WTC11 (cell line): ENCODE measurements around the gene SERF2. TPM values are rescaled to one million over a fixed set of nuclear protein-coding genes. Genes with fewer than 3 reads are reported as not detected.

Experiments
- ATAC-seq: fragments of 200-7000 bp; cut with Tn5 transposase; 2 replicates; pipeline ENCODE4 v1.10.0; 2021; ENCODE audit warnings: mild to moderate bottlenecking, moderate library complexity
- CTCF ChIA-PET: fragments of 300-600 bp; sonication (Branson Sonifier 250); formaldehyde crosslinking; loops from one replicate; lab custom pipeline; 2021; ENCODE audit warnings: antibody characterized with exemption; lab: Charles Lee
- POLR2A ChIA-PET: fragments of 350-600 bp; sonication (Branson Sonifier 250); formaldehyde crosslinking; loops from one replicate; lab custom pipeline; 2021; ENCODE audit warnings: antibody characterized with exemption; lab: Charles Lee
- DNase-seq: peaks from one replicate; pipeline ENCODE4 v3.0.0; 2021; ENCODE audit warnings: low spot score
- H3K27ac Mint-ChIP-seq: 2 replicates; pipeline ENCODE4 v1.8.0; 2021; ENCODE audit warnings: mixed read lengths
- H3K27me3 Mint-ChIP-seq: 2 replicates; pipeline ENCODE4 v1.8.0; 2021; ENCODE audit warnings: low read depth, mild to moderate bottlenecking, moderate library complexity, mixed read lengths
- H3K36me3 Mint-ChIP-seq: 2 replicates; pipeline ENCODE4 v1.8.0; 2021; ENCODE audit warnings: mixed read lengths
- H3K4me1 Mint-ChIP-seq: 2 replicates; pipeline ENCODE4 v1.8.0; 2022; ENCODE audit warnings: mixed read lengths
- H3K4me3 Mint-ChIP-seq: 2 replicates; pipeline ENCODE4 v1.8.0; 2021; ENCODE audit warnings: mild to moderate bottlenecking, moderate library complexity, mixed read lengths
- H3K9me3 Mint-ChIP-seq: 2 replicates; pipeline ENCODE4 v1.8.0; 2021; ENCODE audit warnings: mixed read lengths
- CREM ChIP-seq: sonication (generic); formaldehyde crosslinking; IDR thresholded peaks from 2 replicates; pipeline ENCODE4 v1.8.1; 2022; ENCODE audit warnings: mild to moderate bottlenecking, missing genetic modification reagents, moderate library complexity
- CTCF ChIP-seq: fragments of 200-600 bp; IDR thresholded peaks from 2 replicates; pipeline ENCODE4 v1.8.0; 2022; ENCODE audit warnings: antibody characterized with exemption
- E2F4 ChIP-seq: sonication (generic); formaldehyde crosslinking; IDR thresholded peaks from 2 replicates; pipeline ENCODE4 v1.8.1; 2022; ENCODE audit warnings: low read depth, mild to moderate bottlenecking, moderate library complexity, missing genetic modification reagents, borderline replicate concordance
- GABPB1 ChIP-seq: sonication (generic); formaldehyde crosslinking; IDR thresholded peaks from 2 replicates; pipeline ENCODE4 v1.8.1; 2023; ENCODE audit warnings: mild to moderate bottlenecking, missing genetic modification reagents
- MAX ChIP-seq: sonication (generic); formaldehyde crosslinking; IDR thresholded peaks from 2 replicates; pipeline ENCODE4 v1.8.0; 2022; ENCODE audit warnings: mild to moderate bottlenecking, missing genetic modification reagents
- PRDM15 ChIP-seq: sonication (generic); formaldehyde crosslinking; IDR thresholded peaks from 2 replicates; pipeline ENCODE4 v1.8.0; 2022; ENCODE audit warnings: missing genetic modification reagents
- TEAD4 ChIP-seq: sonication (generic); formaldehyde crosslinking; IDR thresholded peaks from 2 replicates; pipeline ENCODE4 v1.8.0; 2022; ENCODE audit warnings: mild to moderate bottlenecking, missing genetic modification reagents
- TP53 ChIP-seq: sonication (generic); formaldehyde crosslinking; IDR thresholded peaks from 2 replicates; pipeline ENCODE4 v1.8.1; 2023; ENCODE audit warnings: mild to moderate bottlenecking, missing genetic modification reagents
- ZNF232 ChIP-seq: sonication (generic); formaldehyde crosslinking; IDR thresholded peaks from 2 replicates; pipeline ENCODE4 v1.8.0; 2022; ENCODE audit warnings: mild to moderate bottlenecking, missing genetic modification reagents
- total RNA-seq: library from RNA; stranded (reverse); gene quantifications from 3 replicates; pipeline ENCODE4 v1.2.3, GENCODE V29; 2021

SERF2 gene
- total RNA-seq, 1 experiment from 2014 or later, result 694 TPM

GRCh38 chr15:43769584-43770228, 22.4 kb upstream of the SERF2 start:
- Mint-ChIP-seq H3K36me3 (peaks cover 83% of the 10 kb centered on the region), H3K27ac (peak overlapping the region; percentile 55; the same call in 1 of the 2 replicates), H3K9me3 (no peaks in the 10 kb centered on the region), H3K27me3 (no peaks in the 10 kb centered on the region), H3K4me1 (peaks cover 1% of the 10 kb centered on the region), H3K4me3 (no peak overlapping the region)
- ATAC-seq, result peak; percentile 81
- no peak for TF ChIP-seq ZNF232
- peak; percentile 54 for TF ChIP-seq CTCF
- ChIA-PET POLR2A (no interaction called here), CTCF (interaction anchor here (0.7 kb wide), 1 partner anchor 31 kb away, joined by 3 read pairs; the partner anchor contains the start of genes HYPK and SERINC4)
- peak; percentile 78 for DNase-seq

- no peak overlapping the region for H3K27ac Mint-ChIP-seq
- no peaks in the 10 kb centered on the region for H3K9me3 Mint-ChIP-seq
- no peak for ATAC-seq
- DNase-seq, result no peak
- ChIA-PET POLR2A (no interaction called here), CTCF (interaction anchor here (0.6 kb wide), 1 partner anchor 22 kb away, joined by 3 read pairs; no protein-coding TSS in a partner anchor)
- peaks cover 62% of the 10 kb centered on the region for H3K36me3 Mint-ChIP-seq
- no peak for TF ChIP-seq TP53
- TF ChIP-seq CREM (CRISPR knock-in tag), result no peak
- TF ChIP-seq MAX (CRISPR knock-in tag), result no peak
- TF ChIP-seq GABPB1, result no peak
- no peak overlapping the region for H3K4me3 Mint-ChIP-seq
- H3K27me3 Mint-ChIP-seq, result no peaks in the 10 kb centered on the region
- peaks cover 13% of the 10 kb centered on the region for H3K4me1 Mint-ChIP-seq
These were observed 20.3 kb upstream of the SERF2 start for GRCh38 chr15:43771816-43772215.

GRCh38 chr15:43772624-43773023, 19.5 kb upstream of the SERF2 start:
- no peaks in the 10 kb centered on the region for H3K9me3 Mint-ChIP-seq
- H3K4me1 Mint-ChIP-seq, result peaks cover 13% of the 10 kb centered on the region
- ChIA-PET POLR2A (no interaction called here), CTCF (no interaction called here)
- H3K27me3 Mint-ChIP-seq, result no peaks in the 10 kb centered on the region
- no peak overlapping the region for H3K27ac Mint-ChIP-seq
- ATAC-seq (no peak), DNase-seq (no peak)
- H3K4me3 Mint-ChIP-seq, result no peak overlapping the region
- peaks cover 57% of the 10 kb centered on the region for H3K36me3 Mint-ChIP-seq
- no peak for TF ChIP-seq PRDM15 (CRISPR knock-in tag)

- no peak for TF ChIP-seq TEAD4 (CRISPR knock-in tag)
- no peak for TF ChIP-seq E2F4
- H3K36me3 Mint-ChIP-seq, result peaks cover 44% of the 10 kb centered on the region
- peaks cover 4% of the 10 kb centered on the region; the same call in 1 of the 2 replicates for H3K9me3 Mint-ChIP-seq
- H3K27ac Mint-ChIP-seq, result no peak overlapping the region; the same call in 1 of the 2 replicates
- DNase-seq, result no peak
- H3K4me1 Mint-ChIP-seq, result peaks cover 13% of the 10 kb centered on the region
- no peak overlapping the region for H3K4me3 Mint-ChIP-seq
- ATAC-seq, result no peak
- H3K27me3 Mint-ChIP-seq, result no peaks in the 10 kb centered on the region; the same call in 1 of the 2 replicates
- ChIA-PET POLR2A (interaction anchor here (0.9 to 1.2 kb wide), 2 partner anchors 23 to 51 kb away, joined by 3 read pairs; partner anchors contain the start of gene MFAP1), CTCF (interaction anchor here (3.9 kb wide), 1 partner anchor 19 kb away, joined by 75 read pairs; the partner anchor contains the start of gene SERF2)
These were observed 18.1 kb upstream of the SERF2 start for GRCh38 chr15:43774062-43774461.
